HUES48 (cell line): ENCODE measurements around the gene ROCK2.
"Not testable (repeated sequence)": the region's sequence is repeated elsewhere in the genome, so short reads cannot be mapped to it uniquely, and the experiment has no call there.

Experiments
- H3K27ac ChIP-seq: one replicate; pipeline ENCODE4 v1.7.0; 2013; ENCODE audit warnings: low read depth, low read length, inconsistent platforms
- H3K27me3 ChIP-seq: 2 replicates; pipeline ENCODE4 v1.6.1; 2013; ENCODE audit warnings: mild to moderate bottlenecking, low read length; ENCODE audit not compliant: control insufficient read depth, insufficient read depth
- H3K36me3 ChIP-seq: 2 replicates; pipeline ENCODE4 v1.6.1; 2013; ENCODE audit warnings: low read length; ENCODE audit not compliant: control insufficient read depth, insufficient read depth
- H3K4me1 ChIP-seq: 2 replicates; pipeline ENCODE4 v1.6.1; 2013; ENCODE audit warnings: mild to moderate bottlenecking, low read length; ENCODE audit not compliant: control insufficient read depth, insufficient read depth
- H3K4me3 ChIP-seq: 2 replicates; pipeline ENCODE4 v1.5.1; 2013; ENCODE audit warnings: mild to moderate bottlenecking, low read depth, low read length
- H3K9ac ChIP-seq: 2 replicates; pipeline ENCODE4 v1.6.1; 2013; ENCODE audit warnings: mild to moderate bottlenecking, low read depth, low read length, moderate library complexity
- H3K9me3 ChIP-seq: 2 replicates; pipeline ENCODE4 v1.6.1; 2013; ENCODE audit warnings: low read length; ENCODE audit not compliant: control insufficient read depth, insufficient read depth

Gene ROCK2

GRCh38 chr2:11179196-11179595 lies 165.2 kb downstream of the ROCK2 start:
- no peaks in the 10 kb centered on the region for H3K9me3 ChIP-seq

GRCh38 chr2:11177871-11178690 lies 166.4 kb downstream of the ROCK2 start:
- no peaks in the 10 kb centered on the region for H3K4me1 ChIP-seq
- H3K27ac ChIP-seq, result no peak overlapping the region
- H3K9ac ChIP-seq, result no peak overlapping the region
- peaks cover 6% of the 10 kb centered on the region for H3K36me3 ChIP-seq
- no peak overlapping the region for H3K4me3 ChIP-seq
- H3K27me3 ChIP-seq, result no peaks in the 10 kb centered on the region
- H3K9me3 ChIP-seq, result no peaks in the 10 kb centered on the region

More at GRCh38 chr2:11179196-11179595, 165.2 kb downstream of the ROCK2 start:
- Histone ChIP-seq H3K36me3 (peaks cover 10% of the 10 kb centered on the region), H3K4me3 (no peak overlapping the region), H3K27me3 (no peaks in the 10 kb centered on the region), H3K9ac (no peak overlapping the region), H3K27ac (no peak overlapping the region), H3K4me1 (no peaks in the 10 kb centered on the region)

GRCh38 chr2:11175293-11175795 lies 169.1 kb downstream of the ROCK2 start:
- Histone ChIP-seq H3K36me3 (no peaks in the 10 kb centered on the region), H3K9ac (no peak overlapping the region), H3K27ac (no peak overlapping the region), H3K9me3 (no peaks in the 10 kb centered on the region), H3K4me1 (no peaks in the 10 kb centered on the region), H3K4me3 (no peak overlapping the region), H3K27me3 (no peaks in the 10 kb centered on the region)

- Histone ChIP-seq H3K4me3 (no peak overlapping the region), H3K27ac (no peak overlapping the region), H3K4me1 (no peaks in the 10 kb centered on the region), H3K36me3 (no peaks in the 10 kb centered on the region), H3K9me3 (no peaks in the 10 kb centered on the region), H3K27me3 (no peaks in the 10 kb centered on the region), H3K9ac (no peak overlapping the region)
Measured at GRCh38 chr2:11174222-11174621, 170.2 kb downstream of the ROCK2 start.

DNA sequence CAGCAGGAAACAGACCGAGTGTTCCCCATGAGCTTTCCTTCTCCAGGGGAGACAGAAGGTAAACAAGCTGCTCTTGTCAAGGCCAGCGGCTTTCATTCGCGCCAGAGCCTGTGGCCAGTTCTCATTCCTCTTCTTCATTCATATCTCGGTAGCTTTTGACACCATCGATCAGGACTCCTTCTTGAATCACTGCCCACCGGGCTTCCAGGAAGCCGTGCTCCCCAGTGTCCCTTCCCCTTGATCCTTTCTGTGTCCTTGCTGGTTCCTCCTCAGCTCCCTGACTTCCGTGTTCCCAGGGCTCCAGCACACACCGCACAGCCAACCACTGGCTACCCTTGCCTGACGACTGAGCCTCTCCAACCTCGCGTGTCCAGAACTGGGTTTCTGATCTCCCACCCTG lies 175.1 kb downstream of the ROCK2 start:
- no peaks in the 10 kb centered on the region for H3K9me3 ChIP-seq
- H3K27ac ChIP-seq, result no peak overlapping the region
- no peaks in the 10 kb centered on the region for H3K36me3 ChIP-seq
- no peaks in the 10 kb centered on the region for H3K27me3 ChIP-seq
- H3K4me1 ChIP-seq, result no peaks in the 10 kb centered on the region
- no peak overlapping the region for H3K9ac ChIP-seq
- no peak overlapping the region for H3K4me3 ChIP-seq

DNA sequence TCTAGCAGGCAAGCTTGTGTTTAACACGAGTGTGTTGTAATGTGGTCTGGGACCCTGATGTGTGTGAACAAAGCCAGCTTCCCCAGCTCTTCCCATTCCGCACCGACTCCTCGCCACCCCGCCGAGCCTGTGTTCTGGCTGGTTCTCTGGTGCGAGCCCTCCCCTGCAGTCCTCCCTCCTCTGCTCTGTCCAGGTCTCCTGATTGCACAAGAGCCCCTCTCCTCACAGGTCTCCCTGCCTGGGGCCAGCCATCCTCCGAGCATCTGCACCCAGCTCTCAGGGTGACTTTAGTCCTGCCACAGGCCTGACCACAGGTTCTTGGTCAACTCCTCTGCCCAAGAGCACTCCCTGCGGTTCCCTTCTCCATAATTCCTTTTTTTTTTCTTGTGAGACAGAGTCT lies 175.9 kb downstream of the ROCK2 start:
- Histone ChIP-seq H3K9me3 (no peaks in the 10 kb centered on the region), H3K27ac (no peak overlapping the region), H3K9ac (no peak overlapping the region), H3K4me1 (no peaks in the 10 kb centered on the region), H3K36me3 (no peaks in the 10 kb centered on the region), H3K27me3 (no peaks in the 10 kb centered on the region), H3K4me3 (no peak overlapping the region)

GRCh38 chr2:11166476-11166875 lies 178.0 kb downstream of the ROCK2 start:
- Histone ChIP-seq H3K9ac (no peak overlapping the region), H3K4me3 (no peak overlapping the region), H3K27ac (no peak overlapping the region), H3K36me3 (no peaks in the 10 kb centered on the region), H3K27me3 (no peaks in the 10 kb centered on the region), H3K4me1 (no peaks in the 10 kb centered on the region), H3K9me3 (no peaks in the 10 kb centered on the region)

GRCh38 chr2:11165046-11165445 lies 179.4 kb downstream of the ROCK2 start:
- H3K27me3 ChIP-seq, H3K36me3 ChIP-seq, H3K9me3 ChIP-seq, H3K4me3 ChIP-seq, H3K27ac ChIP-seq, H3K9ac ChIP-seq, H3K4me1 ChIP-seq: not testable (repeated sequence)

DNA sequence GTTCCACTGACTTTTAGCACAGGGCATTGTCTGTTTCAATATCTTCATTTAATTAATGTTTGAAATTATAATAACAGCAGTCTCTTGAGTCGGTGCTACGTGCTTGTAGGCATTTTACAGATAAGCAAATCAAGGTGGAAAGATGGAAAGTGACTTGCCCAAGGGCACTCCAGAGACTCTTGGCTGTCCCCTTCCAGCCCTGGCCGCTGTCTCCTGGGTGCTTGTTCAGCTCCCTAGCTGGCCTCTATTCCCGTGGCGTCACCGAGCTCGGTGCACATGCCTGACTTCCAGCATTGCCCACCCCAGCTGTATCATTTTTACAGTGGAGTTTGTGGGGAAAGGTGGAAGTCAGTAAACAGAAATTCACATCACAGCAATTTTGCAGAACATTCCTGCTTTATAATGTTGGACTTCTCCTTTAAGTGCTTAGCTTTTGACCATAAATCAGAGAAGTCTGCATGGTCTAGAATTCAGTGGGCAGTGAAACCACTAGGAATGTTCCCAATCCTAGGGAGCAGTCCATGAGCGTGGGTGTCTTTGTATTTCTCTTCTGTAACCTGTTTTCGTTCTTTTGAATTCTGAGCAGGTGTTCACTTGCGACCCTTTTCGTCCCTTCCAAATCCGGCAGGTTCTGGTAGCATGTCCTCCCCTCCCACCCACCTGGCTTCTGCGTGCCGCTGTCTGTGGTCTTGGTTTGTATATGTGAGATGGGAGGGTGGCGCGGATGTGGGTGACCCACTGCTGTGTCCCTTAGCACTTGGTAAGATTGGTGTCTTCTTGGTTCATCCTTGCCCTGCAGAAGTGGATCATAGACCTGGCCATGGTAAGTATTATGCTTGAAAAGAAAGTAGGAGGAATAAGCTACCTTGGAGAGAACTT lies 180.8 kb downstream of the ROCK2 start:
- Histone ChIP-seq H3K4me3 (no peak overlapping the region), H3K36me3 (no peaks in the 10 kb centered on the region), H3K4me1 (no peaks in the 10 kb centered on the region), H3K9ac (no peak overlapping the region), H3K27ac (no peak overlapping the region), H3K9me3 (no peaks in the 10 kb centered on the region), H3K27me3 (no peaks in the 10 kb centered on the region)

- Histone ChIP-seq H3K9ac (no peak overlapping the region), H3K4me1 (no peaks in the 10 kb centered on the region), H3K27me3 (no peaks in the 10 kb centered on the region; the same call in 1 of the 2 replicates), H3K4me3 (no peak overlapping the region), H3K27ac (no peak overlapping the region), H3K36me3 (no peaks in the 10 kb centered on the region), H3K9me3 (no peaks in the 10 kb centered on the region)
Measured at GRCh38 chr2:11161747-11162146, 182.7 kb downstream of the ROCK2 start.
